Measurements from ENCODE around the gene XAB2.

DNA sequence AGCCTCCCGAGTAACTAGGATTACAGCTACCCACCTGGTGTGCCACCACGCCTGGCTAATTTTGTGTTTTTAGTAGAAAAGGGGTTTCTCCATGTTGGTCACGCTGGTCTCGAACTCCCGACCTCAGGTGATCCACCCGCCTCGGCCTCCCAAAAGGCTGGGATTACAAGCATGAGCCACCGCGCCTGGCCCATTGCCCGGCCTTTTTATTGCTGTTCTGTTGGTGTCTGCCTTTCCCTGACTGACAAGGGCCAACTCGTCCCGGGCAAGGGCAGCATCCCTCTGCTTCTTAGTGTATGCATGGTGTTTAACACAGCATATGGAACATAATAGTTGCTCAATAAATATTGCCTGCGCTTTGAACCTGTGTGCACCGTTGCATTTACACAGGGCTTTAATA, 33.3 kb upstream of the XAB2 start:
- TF ChIP-seq, protein P1, sequence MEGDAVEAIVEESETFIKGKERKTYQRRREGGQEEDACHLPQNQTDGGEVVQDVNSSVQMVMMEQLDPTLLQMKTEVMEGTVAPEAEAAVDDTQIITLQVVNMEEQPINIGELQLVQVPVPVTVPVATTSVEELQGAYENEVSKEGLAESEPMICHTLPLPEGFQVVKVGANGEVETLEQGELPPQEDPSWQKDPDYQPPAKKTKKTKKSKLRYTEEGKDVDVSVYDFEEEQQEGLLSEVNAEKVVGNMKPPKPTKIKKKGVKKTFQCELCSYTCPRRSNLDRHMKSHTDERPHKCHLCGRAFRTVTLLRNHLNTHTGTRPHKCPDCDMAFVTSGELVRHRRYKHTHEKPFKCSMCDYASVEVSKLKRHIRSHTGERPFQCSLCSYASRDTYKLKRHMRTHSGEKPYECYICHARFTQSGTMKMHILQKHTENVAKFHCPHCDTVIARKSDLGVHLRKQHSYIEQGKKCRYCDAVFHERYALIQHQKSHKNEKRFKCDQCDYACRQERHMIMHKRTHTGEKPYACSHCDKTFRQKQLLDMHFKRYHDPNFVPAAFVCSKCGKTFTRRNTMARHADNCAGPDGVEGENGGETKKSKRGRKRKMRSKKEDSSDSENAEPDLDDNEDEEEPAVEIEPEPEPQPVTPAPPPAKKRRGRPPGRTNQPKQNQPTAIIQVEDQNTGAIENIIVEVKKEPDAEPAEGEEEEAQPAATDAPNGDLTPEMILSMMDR (IDR thresholded peaks at IDR 0.05; ENCODE audit: poor library complexity) = no peak
- no peak for TF ChIP-seq EZH2 (IDR thresholded peaks at IDR 0.05; ENCODE audit: borderline replicate concordance)
